Breast epithelium (tissue), 3 donors: ENCODE data around the gene LSM3.

Experiments
- POLR2A ChIP-seq: fragments of 450-650 bp; IDR thresholded peaks from one replicate; pipeline ENCODE4 v1.6.1; 2016; ENCODE audit warnings: antibody characterized with exemption, mild to moderate bottlenecking, moderate library complexity
- POLR2AphosphoS5 ChIP-seq, 3 donors: sonication (generic); formaldehyde crosslinking; IDR thresholded peaks; one replicate each; pipeline ENCODE4 v1.6.1; 2017; ENCODE audit warnings: antibody characterized with exemption in 3 of 3
- TF ChIP-seq, protein P1 (sequence below), 3 donors: fragments of 450-650 bp; IDR thresholded peaks; one replicate each; pipeline ENCODE4 v1.5.1; 2016 to 2017; ENCODE audit warnings: antibody characterized with exemption in 3 of 3, mild to moderate bottlenecking in 3 of 3, moderate library complexity in 3 of 3

DNA sequence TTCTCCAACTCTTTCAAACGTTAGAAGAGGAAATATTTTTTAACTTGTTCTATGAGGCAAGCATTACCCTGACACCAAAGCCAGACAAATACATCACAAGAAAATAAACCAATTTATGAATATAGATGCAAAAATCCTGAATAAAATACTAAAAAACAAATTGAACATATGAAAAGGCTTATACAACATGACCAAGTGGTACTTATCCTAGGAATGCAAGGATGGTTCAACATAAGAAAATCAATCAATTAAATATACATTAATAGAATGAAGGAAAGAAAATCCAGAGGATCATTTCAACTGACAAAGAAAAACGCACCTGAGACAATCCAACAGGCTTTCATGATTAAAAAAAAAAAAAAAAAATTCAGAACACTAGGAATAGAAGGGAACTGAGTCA is 17.3 kb upstream of the LSM3 start:
- no peak for TF ChIP-seq POLR2AphosphoS5 (IDR thresholded peaks at IDR 0.05)
- TF ChIP-seq, protein P1, sequence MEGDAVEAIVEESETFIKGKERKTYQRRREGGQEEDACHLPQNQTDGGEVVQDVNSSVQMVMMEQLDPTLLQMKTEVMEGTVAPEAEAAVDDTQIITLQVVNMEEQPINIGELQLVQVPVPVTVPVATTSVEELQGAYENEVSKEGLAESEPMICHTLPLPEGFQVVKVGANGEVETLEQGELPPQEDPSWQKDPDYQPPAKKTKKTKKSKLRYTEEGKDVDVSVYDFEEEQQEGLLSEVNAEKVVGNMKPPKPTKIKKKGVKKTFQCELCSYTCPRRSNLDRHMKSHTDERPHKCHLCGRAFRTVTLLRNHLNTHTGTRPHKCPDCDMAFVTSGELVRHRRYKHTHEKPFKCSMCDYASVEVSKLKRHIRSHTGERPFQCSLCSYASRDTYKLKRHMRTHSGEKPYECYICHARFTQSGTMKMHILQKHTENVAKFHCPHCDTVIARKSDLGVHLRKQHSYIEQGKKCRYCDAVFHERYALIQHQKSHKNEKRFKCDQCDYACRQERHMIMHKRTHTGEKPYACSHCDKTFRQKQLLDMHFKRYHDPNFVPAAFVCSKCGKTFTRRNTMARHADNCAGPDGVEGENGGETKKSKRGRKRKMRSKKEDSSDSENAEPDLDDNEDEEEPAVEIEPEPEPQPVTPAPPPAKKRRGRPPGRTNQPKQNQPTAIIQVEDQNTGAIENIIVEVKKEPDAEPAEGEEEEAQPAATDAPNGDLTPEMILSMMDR (IDR thresholded peaks at IDR 0.05): no peak
- no peak for TF ChIP-seq POLR2A
